Measurements from ENCODE around the gene CNOT11. TPM values are rescaled to one million over a fixed set of nuclear protein-coding genes. Genes with fewer than 3 reads are reported as not detected.

Gene CNOT11
- total and polyA plus RNA-seq, 2 of the 13 experiments (the other 11 are each of a cell fraction or from before 2014, with no cell fraction given): 114 to 209 TPM

DNA sequence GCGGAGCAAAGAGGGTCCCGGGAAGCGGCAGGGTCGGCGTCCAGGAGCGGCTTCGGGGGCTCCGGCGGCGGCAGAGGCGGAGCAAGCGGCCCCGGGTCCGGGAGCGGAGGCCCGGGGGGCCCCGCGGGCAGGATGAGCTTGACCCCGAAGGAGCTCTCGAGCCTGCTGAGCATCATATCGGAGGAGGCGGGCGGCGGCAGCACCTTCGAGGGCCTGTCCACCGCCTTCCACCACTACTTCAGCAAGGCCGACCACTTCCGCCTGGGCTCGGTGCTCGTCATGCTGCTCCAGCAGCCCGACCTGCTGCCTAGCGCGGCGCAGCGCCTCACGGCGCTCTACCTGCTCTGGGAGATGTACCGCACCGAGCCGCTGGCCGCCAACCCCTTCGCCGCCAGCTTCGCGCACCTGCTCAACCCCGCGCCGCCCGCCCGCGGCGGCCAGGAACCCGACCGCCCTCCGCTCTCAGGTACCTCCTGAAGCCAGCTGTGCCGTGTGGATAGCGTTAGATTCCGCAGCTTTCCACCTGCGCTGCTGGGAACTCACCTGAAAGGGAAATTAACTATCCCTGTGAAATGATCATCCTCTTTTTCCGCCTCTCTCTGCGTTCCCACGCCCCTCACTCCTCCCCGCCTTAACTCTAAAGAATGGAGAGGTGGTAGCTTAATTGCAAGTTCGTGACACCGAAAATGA, 472 bp downstream of the CNOT11 start (continued):
- TF ChIP-seq, protein P1, sequence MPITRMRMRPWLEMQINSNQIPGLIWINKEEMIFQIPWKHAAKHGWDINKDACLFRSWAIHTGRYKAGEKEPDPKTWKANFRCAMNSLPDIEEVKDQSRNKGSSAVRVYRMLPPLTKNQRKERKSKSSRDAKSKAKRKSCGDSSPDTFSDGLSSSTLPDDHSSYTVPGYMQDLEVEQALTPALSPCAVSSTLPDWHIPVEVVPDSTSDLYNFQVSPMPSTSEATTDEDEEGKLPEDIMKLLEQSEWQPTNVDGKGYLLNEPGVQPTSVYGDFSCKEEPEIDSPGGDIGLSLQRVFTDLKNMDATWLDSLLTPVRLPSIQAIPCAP (CRISPR knock-in tag; IDR thresholded peaks at IDR 0.05; ENCODE audit: low read depth): no peak
- TF ChIP-seq MEIS1 (CRISPR knock-in tag; IDR thresholded peaks at IDR 0.05; ENCODE audit: borderline replicate concordance) (0 out of 2 replicates have a peak, but pooled peaks have one; percentile 11), AKAP8 (CRISPR knock-in tag; IDR thresholded peaks at IDR 0.05) (no peak), PTBP1 (IDR thresholded peaks at IDR 0.05; ENCODE audit: low read depth, low read length, poor library complexity, severe bottlenecking) (no peak), ZNF75D (CRISPR knock-in tag; IDR thresholded peaks at IDR 0.05; ENCODE audit: borderline replicate concordance) (0 out of 2 replicates have a peak, but pooled peaks have one; percentile 2), GLI4 (CRISPR knock-in tag; IDR thresholded peaks at IDR 0.05; ENCODE audit: borderline replicate concordance) (peak; percentile 96; the same call in 1 of the 2 replicates), TCF12 (IDR thresholded peaks at IDR 0.05) (no peak), TCF12 (CRISPR knock-in tag; IDR thresholded peaks at IDR 0.05) (peak; percentile 69), GTF3A (CRISPR knock-in tag; conservative IDR thresholded peaks at IDR 0.05) (no peak)
- TF ChIP-seq, protein P2, sequence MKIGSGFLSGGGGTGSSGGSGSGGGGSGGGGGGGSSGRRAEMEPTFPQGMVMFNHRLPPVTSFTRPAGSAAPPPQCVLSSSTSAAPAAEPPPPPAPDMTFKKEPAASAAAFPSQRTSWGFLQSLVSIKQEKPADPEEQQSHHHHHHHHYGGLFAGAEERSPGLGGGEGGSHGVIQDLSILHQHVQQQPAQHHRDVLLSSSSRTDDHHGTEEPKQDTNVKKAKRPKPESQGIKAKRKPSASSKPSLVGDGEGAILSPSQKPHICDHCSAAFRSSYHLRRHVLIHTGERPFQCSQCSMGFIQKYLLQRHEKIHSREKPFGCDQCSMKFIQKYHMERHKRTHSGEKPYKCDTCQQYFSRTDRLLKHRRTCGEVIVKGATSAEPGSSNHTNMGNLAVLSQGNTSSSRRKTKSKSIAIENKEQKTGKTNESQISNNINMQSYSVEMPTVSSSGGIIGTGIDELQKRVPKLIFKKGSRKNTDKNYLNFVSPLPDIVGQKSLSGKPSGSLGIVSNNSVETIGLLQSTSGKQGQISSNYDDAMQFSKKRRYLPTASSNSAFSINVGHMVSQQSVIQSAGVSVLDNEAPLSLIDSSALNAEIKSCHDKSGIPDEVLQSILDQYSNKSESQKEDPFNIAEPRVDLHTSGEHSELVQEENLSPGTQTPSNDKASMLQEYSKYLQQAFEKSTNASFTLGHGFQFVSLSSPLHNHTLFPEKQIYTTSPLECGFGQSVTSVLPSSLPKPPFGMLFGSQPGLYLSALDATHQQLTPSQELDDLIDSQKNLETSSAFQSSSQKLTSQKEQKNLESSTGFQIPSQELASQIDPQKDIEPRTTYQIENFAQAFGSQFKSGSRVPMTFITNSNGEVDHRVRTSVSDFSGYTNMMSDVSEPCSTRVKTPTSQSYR (CRISPR knock-in tag; IDR thresholded peaks at IDR 0.05; ENCODE audit: borderline replicate concordance): 0 out of 2 replicates have a peak, but pooled peaks have one; percentile 21
- TF ChIP-seq, protein P3, sequence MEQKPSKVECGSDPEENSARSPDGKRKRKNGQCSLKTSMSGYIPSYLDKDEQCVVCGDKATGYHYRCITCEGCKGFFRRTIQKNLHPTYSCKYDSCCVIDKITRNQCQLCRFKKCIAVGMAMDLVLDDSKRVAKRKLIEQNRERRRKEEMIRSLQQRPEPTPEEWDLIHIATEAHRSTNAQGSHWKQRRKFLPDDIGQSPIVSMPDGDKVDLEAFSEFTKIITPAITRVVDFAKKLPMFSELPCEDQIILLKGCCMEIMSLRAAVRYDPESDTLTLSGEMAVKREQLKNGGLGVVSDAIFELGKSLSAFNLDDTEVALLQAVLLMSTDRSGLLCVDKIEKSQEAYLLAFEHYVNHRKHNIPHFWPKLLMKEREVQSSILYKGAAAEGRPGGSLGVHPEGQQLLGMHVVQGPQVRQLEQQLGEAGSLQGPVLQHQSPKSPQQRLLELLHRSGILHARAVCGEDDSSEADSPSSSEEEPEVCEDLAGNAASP (CRISPR knock-in tag; IDR thresholded peaks at IDR 0.05; ENCODE audit: borderline replicate concordance): no peak
- TF ChIP-seq, protein P4, sequence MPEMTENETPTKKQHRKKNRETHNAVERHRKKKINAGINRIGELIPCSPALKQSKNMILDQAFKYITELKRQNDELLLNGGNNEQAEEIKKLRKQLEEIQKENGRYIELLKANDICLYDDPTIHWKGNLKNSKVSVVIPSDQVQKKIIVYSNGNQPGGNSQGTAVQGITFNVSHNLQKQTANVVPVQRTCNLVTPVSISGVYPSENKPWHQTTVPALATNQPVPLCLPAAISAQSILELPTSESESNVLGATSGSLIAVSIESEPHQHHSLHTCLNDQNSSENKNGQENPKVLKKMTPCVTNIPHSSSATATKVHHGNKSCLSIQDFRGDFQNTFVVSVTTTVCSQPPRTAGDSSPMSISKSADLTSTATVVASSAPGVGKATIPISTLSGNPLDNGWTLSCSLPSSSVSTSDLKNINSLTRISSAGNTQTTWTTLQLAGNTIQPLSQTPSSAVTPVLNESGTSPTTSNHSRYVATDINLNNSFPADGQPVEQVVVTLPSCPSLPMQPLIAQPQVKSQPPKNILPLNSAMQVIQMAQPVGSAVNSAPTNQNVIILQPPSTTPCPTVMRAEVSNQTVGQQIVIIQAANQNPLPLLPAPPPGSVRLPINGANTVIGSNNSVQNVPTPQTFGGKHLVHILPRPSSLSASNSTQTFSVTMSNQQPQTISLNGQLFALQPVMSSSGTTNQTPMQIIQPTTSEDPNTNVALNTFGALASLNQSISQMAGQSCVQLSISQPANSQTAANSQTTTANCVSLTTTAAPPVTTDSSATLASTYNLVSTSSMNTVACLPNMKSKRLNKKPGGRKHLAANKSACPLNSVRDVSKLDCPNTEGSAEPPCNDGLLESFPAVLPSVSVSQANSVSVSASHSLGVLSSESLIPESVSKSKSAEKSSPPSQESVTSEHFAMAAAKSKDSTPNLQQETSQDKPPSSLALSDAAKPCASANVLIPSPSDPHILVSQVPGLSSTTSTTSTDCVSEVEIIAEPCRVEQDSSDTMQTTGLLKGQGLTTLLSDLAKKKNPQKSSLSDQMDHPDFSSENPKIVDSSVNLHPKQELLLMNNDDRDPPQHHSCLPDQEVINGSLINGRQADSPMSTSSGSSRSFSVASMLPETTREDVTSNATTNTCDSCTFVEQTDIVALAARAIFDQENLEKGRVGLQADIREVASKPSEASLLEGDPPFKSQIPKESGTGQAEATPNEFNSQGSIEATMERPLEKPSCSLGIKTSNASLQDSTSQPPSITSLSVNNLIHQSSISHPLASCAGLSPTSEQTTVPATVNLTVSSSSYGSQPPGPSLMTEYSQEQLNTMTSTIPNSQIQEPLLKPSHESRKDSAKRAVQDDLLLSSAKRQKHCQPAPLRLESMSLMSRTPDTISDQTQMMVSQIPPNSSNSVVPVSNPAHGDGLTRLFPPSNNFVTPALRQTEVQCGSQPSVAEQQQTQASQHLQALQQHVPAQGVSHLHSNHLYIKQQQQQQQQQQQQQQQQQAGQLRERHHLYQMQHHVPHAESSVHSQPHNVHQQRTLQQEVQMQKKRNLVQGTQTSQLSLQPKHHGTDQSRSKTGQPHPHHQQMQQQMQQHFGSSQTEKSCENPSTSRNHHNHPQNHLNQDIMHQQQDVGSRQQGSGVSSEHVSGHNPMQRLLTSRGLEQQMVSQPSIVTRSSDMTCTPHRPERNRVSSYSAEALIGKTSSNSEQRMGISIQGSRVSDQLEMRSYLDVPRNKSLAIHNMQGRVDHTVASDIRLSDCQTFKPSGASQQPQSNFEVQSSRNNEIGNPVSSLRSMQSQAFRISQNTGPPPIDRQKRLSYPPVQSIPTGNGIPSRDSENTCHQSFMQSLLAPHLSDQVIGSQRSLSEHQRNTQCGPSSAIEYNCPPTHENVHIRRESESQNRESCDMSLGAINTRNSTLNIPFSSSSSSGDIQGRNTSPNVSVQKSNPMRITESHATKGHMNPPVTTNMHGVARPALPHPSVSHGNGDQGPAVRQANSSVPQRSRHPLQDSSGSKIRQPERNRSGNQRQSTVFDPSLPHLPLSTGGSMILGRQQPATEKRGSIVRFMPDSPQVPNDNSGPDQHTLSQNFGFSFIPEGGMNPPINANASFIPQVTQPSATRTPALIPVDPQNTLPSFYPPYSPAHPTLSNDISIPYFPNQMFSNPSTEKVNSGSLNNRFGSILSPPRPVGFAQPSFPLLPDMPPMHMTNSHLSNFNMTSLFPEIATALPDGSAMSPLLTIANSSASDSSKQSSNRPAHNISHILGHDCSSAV (CRISPR knock-in tag; IDR thresholded peaks at IDR 0.05; ENCODE audit: borderline replicate concordance): no peak

All from HepG2 (cell line).